HG03045 (cell line): ENCODE measurements around the gene CFTR.

Experiments
- ATAC-seq: cut with Tn5 transposase; IDR thresholded peaks from one replicate; pipeline ENCODE4 v1.9.1; 2021; ENCODE audit warnings: mild to moderate bottlenecking, moderate library complexity; ENCODE audit not compliant: unreplicated experiment

The CFTR gene

GRCh38 chr7:117582219-117582704 lies 102.4 kb downstream of the CFTR start:
- no peak for ATAC-seq

- ATAC-seq: no peak
These were observed 108.1 kb downstream of the CFTR start for GRCh38 chr7:117587931-117588330.

- no peak for ATAC-seq
These were observed 108.5 kb downstream of the CFTR start for GRCh38 chr7:117588352-117588794.

- ATAC-seq: no peak
These were observed 110.4 kb downstream of the CFTR start for GRCh38 chr7:117590191-117590590.

- no peak for ATAC-seq
These were observed 112.3 kb downstream of the CFTR start for GRCh38 chr7:117592011-117592635.

- no peak for ATAC-seq
These were observed 116.3 kb downstream of the CFTR start for GRCh38 chr7:117596134-117596533.

GRCh38 chr7:117597755-117598154 lies 117.9 kb downstream of the CFTR start:
- ATAC-seq: no peak

- ATAC-seq: no peak
These were observed 121.1 kb downstream of the CFTR start for GRCh38 chr7:117600911-117601310.

- ATAC-seq: no peak
These were observed 123.8 kb downstream of the CFTR start for GRCh38 chr7:117603627-117604026.

- ATAC-seq: no peak
These were observed 125.9 kb downstream of the CFTR start for GRCh38 chr7:117605712-117606111.

GRCh38 chr7:117606132-117606531 lies 126.3 kb downstream of the CFTR start:
- ATAC-seq: no peak

- no peak for ATAC-seq
These were observed 130.6 kb downstream of the CFTR start for GRCh38 chr7:117610396-117610795.

- no peak for ATAC-seq
These were observed 132.8 kb downstream of the CFTR start for GRCh38 chr7:117612637-117613036.

- ATAC-seq: no peak
These were observed 136.9 kb downstream of the CFTR start for GRCh38 chr7:117616694-117617093.

GRCh38 chr7:117619681-117620080 lies 139.9 kb downstream of the CFTR start:
- ATAC-seq: no peak

GRCh38 chr7:117621075-117621618 lies 141.3 kb downstream of the CFTR start:
- ATAC-seq: no peak

GRCh38 chr7:117623606-117624005 lies 143.8 kb downstream of the CFTR start:
- no peak for ATAC-seq

GRCh38 chr7:117630501-117630900 lies 150.7 kb downstream of the CFTR start:
- ATAC-seq: no peak

- ATAC-seq: no peak
These were observed 151.2 kb downstream of the CFTR start for GRCh38 chr7:117630907-117631564.

GRCh38 chr7:117631652-117632051 lies 151.8 kb downstream of the CFTR start:
- ATAC-seq: no peak

GRCh38 chr7:117637937-117638336 lies 158.1 kb downstream of the CFTR start:
- ATAC-seq: no peak

- ATAC-seq: no peak
These were observed 160.1 kb downstream of the CFTR start for GRCh38 chr7:117639966-117640365.
